Measurements from ENCODE around the gene CHTOP.

CHTOP gene

GRCh38 chr1:153633754-153634665 is at the start of gene CHTOP (continued):
- peak; percentile 62; the same call in 1 of the 2 replicates for TF ChIP-seq ZBTB10 (tag by site-specific recombination; IDR thresholded peaks at IDR 0.05)
- no peak; the same call in 1 of the 2 replicates for TF ChIP-seq ZNF768 (tag by site-specific recombination; IDR thresholded peaks at IDR 0.05)
- TF ChIP-seq ZBTB11 (tag by site-specific recombination; conservative IDR thresholded peaks at IDR 0.05; ENCODE audit: low read depth), result peak; percentile 80
- TF ChIP-seq HOXD13 (CRISPR knock-in tag; IDR thresholded peaks at IDR 0.05; ENCODE audit: borderline replicate concordance), result 0 out of 2 replicates have a peak, but pooled peaks have one; percentile 61
- peak; percentile 84 for TF ChIP-seq KLF17 (tag by site-specific recombination; IDR thresholded peaks at IDR 0.05)
- peak; percentile 91 for TF ChIP-seq SP3 (tag by site-specific recombination; IDR thresholded peaks at IDR 0.05)
- no peak for TF ChIP-seq GFI1B (tag by site-specific recombination; IDR thresholded peaks at IDR 0.05)
- TF ChIP-seq ZNF184 (tag by site-specific recombination; IDR thresholded peaks at IDR 0.05), result peak; percentile 34; the same call in 1 of the 2 replicates
- no peak for TF ChIP-seq ZNF549 (tag by site-specific recombination; IDR thresholded peaks at IDR 0.05)
- TF ChIP-seq ZNF274 (IDR thresholded peaks at IDR 0.05; ENCODE audit: low read length), result no peak
- no peak for TF ChIP-seq ZNF274 (tag by site-specific recombination; IDR thresholded peaks at IDR 0.05; ENCODE audit: borderline replicate concordance)
- TF ChIP-seq REPIN1 (tag by site-specific recombination; IDR thresholded peaks at IDR 0.05; ENCODE audit: low read depth), result 0 out of 2 replicates have a peak, but pooled peaks have one; percentile 28
- peak; percentile 68 for TF ChIP-seq ZNF146 (tag by site-specific recombination; IDR thresholded peaks at IDR 0.05)
- TF ChIP-seq ZNF449 (tag by site-specific recombination; IDR thresholded peaks at IDR 0.05), result 0 out of 2 replicates have a peak, but pooled peaks have one; percentile 24
- peak; percentile 88 for TF ChIP-seq ZSCAN30 (tag by site-specific recombination; IDR thresholded peaks at IDR 0.05)
- TF ChIP-seq ZBTB26 (tag by site-specific recombination; optimal IDR thresholded peaks at IDR 0.05), result peak; percentile 50
- TF ChIP-seq ZNF292 (tag by site-specific recombination; IDR thresholded peaks at IDR 0.05; ENCODE audit: borderline replicate concordance, low read depth), result no peak
- peak; percentile 90 for TF ChIP-seq ZNF600 (tag by site-specific recombination; IDR thresholded peaks at IDR 0.05)
- TF ChIP-seq ZNF843 (tag by site-specific recombination; IDR thresholded peaks at IDR 0.05), result peak; percentile 79; the same call in 1 of the 2 replicates
- TF ChIP-seq ZNF18 (tag by site-specific recombination; IDR thresholded peaks at IDR 0.05), result 0 out of 2 replicates have a peak, but pooled peaks have one; percentile 51
- no peak; the same call in 1 of the 2 replicates for TF ChIP-seq ZNF10 (tag by site-specific recombination; IDR thresholded peaks at IDR 0.05)
- TF ChIP-seq ZNF341 (tag by site-specific recombination; IDR thresholded peaks at IDR 0.05; ENCODE audit: low read depth), result peak; percentile 91
- no peak for TF ChIP-seq ZNF114 (tag by site-specific recombination; IDR thresholded peaks at IDR 0.05)
- TF ChIP-seq WT1 (tag by site-specific recombination; IDR thresholded peaks at IDR 0.05), result peak; percentile 48; the same call in 1 of the 2 replicates
- TF ChIP-seq ZSCAN4 (tag by site-specific recombination; IDR thresholded peaks at IDR 0.05), result peak; percentile 63
